Vagina (tissue), 2 donors: Measurements from ENCODE around the gene TSGA10IP.

Experiments used
- POLR2A ChIP-seq, 2 donors: fragments of 450-650 bp; IDR thresholded peaks; one replicate each; pipeline ENCODE4 v1.6.1; 2017; ENCODE audit warnings: antibody characterized with exemption in 2 of 2, mild to moderate bottlenecking in 2 of 2, moderate library complexity in 2 of 2
- POLR2AphosphoS5 ChIP-seq, 2 donors: sonication (generic); formaldehyde crosslinking; IDR thresholded peaks; one replicate each; pipeline ENCODE4 v1.9.0; 2017; ENCODE audit warnings: antibody characterized with exemption in 2 of 2, mild to moderate bottlenecking in 2 of 2, low read depth in 1 of 2; ENCODE audit not compliant: insufficient read depth in 1 of 2
- TF ChIP-seq, protein P1 (sequence below), 3 experiments: fragments of 450-650 bp in 2 of 3; fragments of 200-600 bp in 1 of 3; sonication (generic) in 1 of 3; IDR thresholded peaks; one replicate each; pipeline ENCODE4 v1.5.1; 2017 to 2019; ENCODE audit warnings: antibody characterized with exemption in 3 of 3, mild to moderate bottlenecking in 2 of 3, moderate library complexity in 2 of 3

DNA sequence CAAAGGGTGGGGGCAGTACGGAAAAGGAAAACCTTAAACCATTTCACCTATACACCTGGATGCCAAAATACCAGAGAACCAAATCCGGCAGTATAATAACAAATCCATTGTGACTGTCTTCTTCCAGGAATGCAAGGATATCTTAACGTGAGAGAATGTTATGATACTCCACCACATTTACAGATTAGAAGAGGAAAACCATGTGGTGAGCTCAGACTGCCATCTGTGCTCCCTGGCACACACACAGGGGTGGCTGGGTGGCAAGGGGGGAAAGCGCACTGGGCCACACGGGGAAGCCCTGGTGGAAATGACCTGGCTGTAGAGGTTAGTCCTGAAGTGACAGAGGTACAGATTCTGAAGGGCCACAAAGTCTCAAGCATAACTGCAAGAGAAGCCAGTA, 46.8 kb downstream of the TSGA10IP start:
- TF ChIP-seq, protein P1, sequence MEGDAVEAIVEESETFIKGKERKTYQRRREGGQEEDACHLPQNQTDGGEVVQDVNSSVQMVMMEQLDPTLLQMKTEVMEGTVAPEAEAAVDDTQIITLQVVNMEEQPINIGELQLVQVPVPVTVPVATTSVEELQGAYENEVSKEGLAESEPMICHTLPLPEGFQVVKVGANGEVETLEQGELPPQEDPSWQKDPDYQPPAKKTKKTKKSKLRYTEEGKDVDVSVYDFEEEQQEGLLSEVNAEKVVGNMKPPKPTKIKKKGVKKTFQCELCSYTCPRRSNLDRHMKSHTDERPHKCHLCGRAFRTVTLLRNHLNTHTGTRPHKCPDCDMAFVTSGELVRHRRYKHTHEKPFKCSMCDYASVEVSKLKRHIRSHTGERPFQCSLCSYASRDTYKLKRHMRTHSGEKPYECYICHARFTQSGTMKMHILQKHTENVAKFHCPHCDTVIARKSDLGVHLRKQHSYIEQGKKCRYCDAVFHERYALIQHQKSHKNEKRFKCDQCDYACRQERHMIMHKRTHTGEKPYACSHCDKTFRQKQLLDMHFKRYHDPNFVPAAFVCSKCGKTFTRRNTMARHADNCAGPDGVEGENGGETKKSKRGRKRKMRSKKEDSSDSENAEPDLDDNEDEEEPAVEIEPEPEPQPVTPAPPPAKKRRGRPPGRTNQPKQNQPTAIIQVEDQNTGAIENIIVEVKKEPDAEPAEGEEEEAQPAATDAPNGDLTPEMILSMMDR (IDR thresholded peaks at IDR 0.05) = no peak
- no peak for TF ChIP-seq POLR2A (IDR thresholded peaks at IDR 0.05)
- no peak for TF ChIP-seq POLR2AphosphoS5 (IDR thresholded peaks at IDR 0.05; ENCODE audit: insufficient read depth in 1 of 2, low read depth in 1 of 2)
